Stomach (tissue), 9 donors: ENCODE data around the gene DCBLD1. TPM values are rescaled to one million over a fixed set of nuclear protein-coding genes. Genes with fewer than 3 reads are reported as not detected.

Source experiments
- DNase-seq, 2 donors: peaks; one replicate each; pipeline versions ENCODE4 v3.0.0 to v3.0.0-alpha.2; 2013 to 2019
- H3K27ac ChIP-seq, 5 donors: fragments of 200-600 bp in 4 of 5; sonication (generic) in 4 of 5; one replicate each; pipeline ENCODE4 v1.5.1; 2013 to 2019; ENCODE audit warnings: mild to moderate bottlenecking in 1 of 5, moderate library complexity in 1 of 5
- H3K27me3 ChIP-seq, 3 donors: fragments of 200-600 bp; sonication (generic); one replicate each; pipeline ENCODE4 v1.5.1; 2017 to 2019; ENCODE audit warnings: mixed run types in 1 of 3
- H3K36me3 ChIP-seq, 4 donors: fragments of 200-600 bp; sonication (generic); 1 replicate in 3 of 4; 2 replicates in 1 of 4; pipeline ENCODE4 v1.5.1; 2016 to 2019
- H3K4me1 ChIP-seq, 4 donors: fragments of 200-600 bp; sonication (generic); one replicate each; pipeline ENCODE4 v1.5.1; 2016 to 2019
- H3K4me3 ChIP-seq, 4 donors: fragments of 200-600 bp; sonication (generic) in 3 of 4; one replicate each; pipeline ENCODE4 v1.5.1; 2016 to 2019; ENCODE audit warnings: mild to moderate bottlenecking in 1 of 4
- H3K9me3 ChIP-seq, 4 donors: fragments of 200-600 bp; sonication (generic); one replicate each; pipeline ENCODE4 v1.5.1; 2016 to 2019
- EP300 ChIP-seq: sonication (generic); formaldehyde crosslinking; IDR thresholded peaks from one replicate; pipeline ENCODE4 v1.6.1; 2017; ENCODE audit warnings: antibody characterized with exemption
- POLR2A ChIP-seq, 4 donors: fragments of 450-650 bp; IDR thresholded peaks; one replicate each; pipeline ENCODE4 v1.6.1; 2016; ENCODE audit warnings: antibody characterized with exemption in 4 of 4, control low read depth in 2 of 4, mild to moderate bottlenecking in 1 of 4, moderate library complexity in 1 of 4
- POLR2AphosphoS5 ChIP-seq, 3 donors: sonication (generic); formaldehyde crosslinking; IDR thresholded peaks; one replicate each; pipeline ENCODE4 v1.6.1; 2016; ENCODE audit warnings: antibody characterized with exemption in 3 of 3
- WGBS, 5 donors: extraction: QIAGEN DNeasy Blood & Tissue Kit in 3 of 5; methylation state at CpG; one replicate each; pipeline versions ENCODE4 v1.1.5 to v1.1.7; 2013 to 2018; 5-methylcytosine and 5-hydroxymethylcytosine counted together
- intact Hi-C: fragments of 100-400 bp; cut with DNase I; formaldehyde crosslinking; loops from one replicate; pipeline ENCODE4 v1.15.1; 2023; ENCODE audit warnings: low total_unique reads
- polyA plus RNA-seq, 3 donors: library from polyadenylated mRNA; stranded (reverse); fragments of 200-250 nt; gene quantifications; one replicate each; pipeline ENCODE4 v1.2.3, GENCODE V29; 2013
- total RNA-seq, 5 donors: library from RNA; depleted of rRNA; stranded (reverse); fragments of >200 nt; gene quantifications; one replicate each; pipeline versions ENCODE4 v1.1.0 to v1.2.3, GENCODE V29; 2014 to 2016
- TF ChIP-seq, protein P1 (sequence below), 7 experiments: fragments of 450-650 bp in 4 of 7; fragments of 200-600 bp in 3 of 7; sonication (generic) in 3 of 7; IDR thresholded peaks; one replicate each; pipeline ENCODE4 v1.5.1; 2016 to 2019; ENCODE audit warnings: antibody characterized with exemption in 7 of 7, control low read depth in 2 of 7, mild to moderate bottlenecking in 1 of 7
- donor health status: healthy with polysubstance abuse.
- donor health status: Bipolar disorder and iron deficiency.
- donor health status: healthy.

DCBLD1 gene
- total and polyA plus RNA-seq, 8 donors, result 3.4 to 28.5 (median 9.1) TPM

GRCh38 chr6:117484052-117484646 lies 1.7 kb downstream of the DCBLD1 start:
- TF ChIP-seq POLR2AphosphoS5 (IDR thresholded peaks at IDR 0.05) (no peak), POLR2A (IDR thresholded peaks at IDR 0.05) (no peak), EP300 (no peak)
- TF ChIP-seq, protein P1, sequence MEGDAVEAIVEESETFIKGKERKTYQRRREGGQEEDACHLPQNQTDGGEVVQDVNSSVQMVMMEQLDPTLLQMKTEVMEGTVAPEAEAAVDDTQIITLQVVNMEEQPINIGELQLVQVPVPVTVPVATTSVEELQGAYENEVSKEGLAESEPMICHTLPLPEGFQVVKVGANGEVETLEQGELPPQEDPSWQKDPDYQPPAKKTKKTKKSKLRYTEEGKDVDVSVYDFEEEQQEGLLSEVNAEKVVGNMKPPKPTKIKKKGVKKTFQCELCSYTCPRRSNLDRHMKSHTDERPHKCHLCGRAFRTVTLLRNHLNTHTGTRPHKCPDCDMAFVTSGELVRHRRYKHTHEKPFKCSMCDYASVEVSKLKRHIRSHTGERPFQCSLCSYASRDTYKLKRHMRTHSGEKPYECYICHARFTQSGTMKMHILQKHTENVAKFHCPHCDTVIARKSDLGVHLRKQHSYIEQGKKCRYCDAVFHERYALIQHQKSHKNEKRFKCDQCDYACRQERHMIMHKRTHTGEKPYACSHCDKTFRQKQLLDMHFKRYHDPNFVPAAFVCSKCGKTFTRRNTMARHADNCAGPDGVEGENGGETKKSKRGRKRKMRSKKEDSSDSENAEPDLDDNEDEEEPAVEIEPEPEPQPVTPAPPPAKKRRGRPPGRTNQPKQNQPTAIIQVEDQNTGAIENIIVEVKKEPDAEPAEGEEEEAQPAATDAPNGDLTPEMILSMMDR (IDR thresholded peaks at IDR 0.05), result no peak
- H3K36me3 ChIP-seq, result no peaks in the 10 kb centered on the region
- DNase-seq, result no peak
- 43 to 58% (median 53%) methylated on average over 8 of the region's 8 CpGs for WGBS, 5 donors
- H3K9me3 ChIP-seq, result no peaks in the 10 kb centered on the region
- H3K27ac ChIP-seq, result peak overlapping the region in 4 of 5 donors; percentile 90 to 97 (median 91)
- no peaks in the 10 kb centered on the region for H3K27me3 ChIP-seq
- H3K4me3 ChIP-seq, result peak overlapping the region; percentile 69 to 79 (median 72)
- H3K4me1 ChIP-seq, result peaks cover 12 to 43% (median 31%) of the 10 kb centered on the region in 4 donors
- intact Hi-C loops, result no loop called here

- H3K4me3 ChIP-seq, result no peak overlapping the region
- no peak for DNase-seq
- no peaks in the 10 kb centered on the region for H3K9me3 ChIP-seq
- H3K27me3 ChIP-seq, result no peaks in the 10 kb centered on the region
- no peaks in the 10 kb centered on the region for H3K36me3 ChIP-seq
- peaks cover 12 to 43% (median 31%) of the 10 kb centered on the region in 4 donors for H3K4me1 ChIP-seq
- intact Hi-C loops, result no loop called here
- TF ChIP-seq, protein P1 (IDR thresholded peaks at IDR 0.05), result no peak
- TF ChIP-seq POLR2A (IDR thresholded peaks at IDR 0.05) (no peak), POLR2AphosphoS5 (IDR thresholded peaks at IDR 0.05) (no peak), EP300 (no peak)
- H3K27ac ChIP-seq, result no peak overlapping the region
Measured at GRCh38 chr6:117485433-117485832, 3.0 kb downstream of the DCBLD1 start.

- peaks cover 12 to 37% (median 17%) of the 10 kb centered on the region in 4 donors for H3K4me1 ChIP-seq
- no peak for TF ChIP-seq EP300
- peak in 1 of 3 donors; percentile 36 for TF ChIP-seq POLR2AphosphoS5 (IDR thresholded peaks at IDR 0.05)
Measured at GRCh38 chr6:117487821-117488220, 5.3 kb downstream of the DCBLD1 start.

DNA sequence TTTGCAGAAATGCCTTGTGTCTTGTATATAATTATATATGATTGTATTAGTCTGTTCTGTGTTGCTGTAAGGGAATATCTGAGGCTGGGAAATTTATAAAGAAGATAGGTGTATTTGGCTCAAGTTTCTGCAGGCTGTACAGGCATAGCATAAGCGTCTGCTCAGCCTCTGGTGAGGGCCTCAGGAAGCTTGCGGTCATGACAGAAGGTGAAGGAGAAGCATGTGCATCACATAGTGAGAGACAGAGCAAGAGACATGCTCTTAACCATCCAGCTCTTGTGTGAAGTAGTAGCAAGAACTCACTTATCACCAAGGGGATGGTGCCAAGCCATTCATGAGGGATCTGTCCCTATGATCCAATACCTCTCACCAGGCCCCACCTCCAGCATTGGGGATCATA lies 6.5 kb downstream of the DCBLD1 start:
- Histone ChIP-seq H3K36me3 (no peaks in the 10 kb centered on the region), H3K27ac (peak overlapping the region in 1 of 5 donors; percentile 64), H3K4me3 (no peak overlapping the region), H3K27me3 (no peaks in the 10 kb centered on the region), H3K4me1 (peaks cover 9 to 39% (median 19%) of the 10 kb centered on the region in 4 donors), H3K9me3 (no peaks in the 10 kb centered on the region)
- intact Hi-C loops, result no loop called here
- WGBS, 5 donors, result 83 to 97% (median 97%) methylated on average over 2 of the region's 2 CpGs
- TF ChIP-seq, protein P1 (IDR thresholded peaks at IDR 0.05), result no peak
- TF ChIP-seq POLR2A (IDR thresholded peaks at IDR 0.05), result no peak
- TF ChIP-seq EP300, result no peak
- TF ChIP-seq POLR2AphosphoS5 (IDR thresholded peaks at IDR 0.05), result no peak
- DNase-seq, result no peak

More at GRCh38 chr6:117487821-117488220, 5.3 kb downstream of the DCBLD1 start:
- Histone ChIP-seq H3K27ac (peak overlapping the region in 2 of 5 donors; percentile 35 to 64), H3K9me3 (no peaks in the 10 kb centered on the region), H3K4me3 (no peak overlapping the region), H3K36me3 (no peaks in the 10 kb centered on the region), H3K27me3 (no peaks in the 10 kb centered on the region)
- peak in 1 of 2 donors; percentile 15 for DNase-seq
- WGBS, 5 donors, result 78 to 89% (median 85%) methylated on average over 7 of the region's 7 CpGs
- intact Hi-C loops, result no loop called here

GRCh38 chr6:117491916-117492315 lies 9.4 kb downstream of the DCBLD1 start:
- Histone ChIP-seq H3K36me3 (no peaks in the 10 kb centered on the region), H3K27me3 (no peaks in the 10 kb centered on the region)
- WGBS, 5 donors, result 76 to 83% (median 77%) methylated on average over 5 of the region's 5 CpGs

More at GRCh38 chr6:117491916-117492315, 9.4 kb downstream of the DCBLD1 start:
- no peak overlapping the region for H3K4me3 ChIP-seq
- intact Hi-C loops, result no loop called here
- H3K4me1 ChIP-seq, result peaks cover 7 to 44% (median 23%) of the 10 kb centered on the region in 4 donors
- TF ChIP-seq EP300 (no peak), POLR2A (IDR thresholded peaks at IDR 0.05) (no peak), POLR2AphosphoS5 (IDR thresholded peaks at IDR 0.05) (no peak)
- TF ChIP-seq, protein P1 (IDR thresholded peaks at IDR 0.05), result no peak
- H3K27ac ChIP-seq, result no peak overlapping the region
- no peaks in the 10 kb centered on the region for H3K9me3 ChIP-seq
- DNase-seq, result no peak
